Mucosa of gallbladder (tissue), 1 donor: Measurements from ENCODE around the gene TFRC. TPM values are rescaled to one million over a fixed set of nuclear protein-coding genes. Genes with fewer than 3 reads are reported as not detected.
"Not testable (repeated sequence)": the region's sequence is repeated elsewhere in the genome, so short reads cannot be mapped to it uniquely, and the experiment has no call there.

Source experiments
- DNase-seq: peaks from one replicate; pipeline ENCODE4 v3.0.0-alpha.2; 2020; ENCODE audit warnings: low spot score
- total RNA-seq: library from RNA; stranded (reverse); gene quantifications from one replicate; pipeline ENCODE4 v1.2.1, GENCODE V29; 2021
- donor health status: DM: no; HTN: no; CAD: no.

The TFRC gene
- total RNA-seq, 1 donor from 2014 or later, result 154 TPM

- DNase-seq, result no peak
Observed at GRCh38 chr3:196048922-196049598, 32.8 kb downstream of the TFRC start.

- no peak for DNase-seq
Observed at GRCh38 chr3:196047391-196048030, 34.4 kb downstream of the TFRC start.

- no peak for DNase-seq
Observed at GRCh38 chr3:196044513-196044912, 37.4 kb downstream of the TFRC start.

GRCh38 chr3:196042673-196043072, 39.2 kb downstream of the TFRC start:
- no peak for DNase-seq

- DNase-seq, result no peak
Observed at GRCh38 chr3:196039359-196039758, 42.5 kb downstream of the TFRC start.

GRCh38 chr3:196026059-196026458, 55.8 kb downstream of the TFRC start:
- not testable (repeated sequence) for DNase-seq

- DNase-seq, result no peak
Observed at GRCh38 chr3:196024968-196025367, 56.9 kb downstream of the TFRC start.

GRCh38 chr3:196023947-196024346, 57.9 kb downstream of the TFRC start:
- no peak for DNase-seq

- DNase-seq, result not testable (repeated sequence)
Observed at GRCh38 chr3:196022499-196022878, 59.4 kb downstream of the TFRC start.

GRCh38 chr3:196020373-196020772, 61.5 kb downstream of the TFRC start:
- DNase-seq, result no peak

GRCh38 chr3:196019576-196019975, 62.3 kb downstream of the TFRC start:
- not testable (repeated sequence) for DNase-seq

GRCh38 chr3:196018159-196018558, 63.7 kb downstream of the TFRC start:
- DNase-seq, result not testable (repeated sequence)

- DNase-seq, result no peak
Observed at GRCh38 chr3:196016485-196016884, 65.4 kb downstream of the TFRC start.

- no peak for DNase-seq
Observed at GRCh38 chr3:196016059-196016458, 65.8 kb downstream of the TFRC start.

- DNase-seq, result no peak
Observed at GRCh38 chr3:196013587-196014487, 68.1 kb downstream of the TFRC start.

GRCh38 chr3:196012941-196013476, 68.9 kb downstream of the TFRC start:
- no peak for DNase-seq

GRCh38 chr3:196012481-196012880, 69.4 kb downstream of the TFRC start:
- no peak for DNase-seq

- DNase-seq, result no peak
Observed at GRCh38 chr3:196009456-196009855, 72.4 kb downstream of the TFRC start.

GRCh38 chr3:196008929-196009328, 73.0 kb downstream of the TFRC start:
- DNase-seq, result no peak

- DNase-seq, result no peak
Observed at GRCh38 chr3:196008387-196008786, 73.5 kb downstream of the TFRC start.

- DNase-seq, result no peak
Observed at GRCh38 chr3:196007744-196008335, 74.0 kb downstream of the TFRC start.

- DNase-seq, result not testable (repeated sequence)
Observed at GRCh38 chr3:196005338-196005737, 76.6 kb downstream of the TFRC start.
